Left ventricle myocardium inferior (tissue), 1 donor: Measurements from ENCODE around the gene POLR1H. TPM values are rescaled to one million over a fixed set of nuclear protein-coding genes. Genes with fewer than 3 reads are reported as not detected.

Experiments used
- DNase-seq: peaks from one replicate; pipeline ENCODE4 v3.0.0-alpha.2; 2020
- H3K27ac ChIP-seq: fragments of 200-600 bp; replicated peaks from 2 replicates; pipeline ENCODE4 v1.8.0; 2021
- H3K27me3 ChIP-seq: fragments of 200-600 bp; 2 replicates; pipeline ENCODE4 v1.8.0; 2021; ENCODE audit warnings: low read depth
- H3K36me3 ChIP-seq: fragments of 200-600 bp; 2 replicates; pipeline ENCODE4 v1.8.0; 2021
- H3K4me1 ChIP-seq: fragments of 200-600 bp; 2 replicates; pipeline ENCODE4 v1.8.0; 2021
- H3K4me3 ChIP-seq: fragments of 200-600 bp; 2 replicates; pipeline ENCODE4 v1.8.0; 2021; ENCODE audit warnings: mild to moderate bottlenecking, moderate library complexity
- H3K9me3 ChIP-seq: fragments of 200-600 bp; replicated peaks from 2 replicates; pipeline ENCODE4 v1.8.0; 2021
- CTCF ChIP-seq: fragments of 200-600 bp; IDR thresholded peaks from 2 replicates; pipeline ENCODE4 v1.8.0; 2021; ENCODE audit warnings: antibody characterized with exemption, mild to moderate bottlenecking, borderline replicate concordance
- intact Hi-C: fragments of 100-400 bp; cut with micrococcal nuclease; formaldehyde crosslinking; loops from one replicate; pipeline ENCODE4 v1.11.0; 2022
- total RNA-seq: library from RNA; stranded (reverse); fragmentation: NEBNext Ultra II Directional; extraction: Animal tissue kit (Norgen Biotek cat#: 25700); gene quantifications from one replicate; pipeline ENCODE4 v1.2.1, GENCODE V29; 2021
- donor health status: DM: no; HTN: yes; CAD: no; lungs with severe emphysema.

POLR1H gene
- total RNA-seq, 1 donor from 2014 or later = 17.5 TPM

- DNase-seq = peak; percentile 93
- Histone ChIP-seq H3K9me3 (no peaks in the 10 kb centered on the region), H3K4me1 (peaks cover 36% of the 10 kb centered on the region), H3K36me3 (no peaks in the 10 kb centered on the region), H3K4me3 (peak overlapping the region; percentile 65), H3K27me3 (peaks cover 71% of the 10 kb centered on the region), H3K27ac (peak overlapping the region; percentile 76)
- intact Hi-C loops = loop anchor here (2.0 kb wide), 1 partner anchor 35 kb away; the partner anchor contains the start of gene PPP1R11
- TF ChIP-seq CTCF = peak; percentile 17
Measured at GRCh38 chr6:30101444-30102413, 40.7 kb downstream of the POLR1H start.

- peak; percentile 31 for DNase-seq
- H3K27me3 ChIP-seq = peaks cover 71% of the 10 kb centered on the region
- peak overlapping the region; percentile 65 for H3K4me3 ChIP-seq
- no peaks in the 10 kb centered on the region for H3K36me3 ChIP-seq
- peak overlapping the region; percentile 76 for H3K27ac ChIP-seq
- intact Hi-C loops = loop anchor here (2.0 kb wide), 1 partner anchor 36 kb away; the partner anchor contains the start of gene PPP1R11
- peaks cover 36% of the 10 kb centered on the region for H3K4me1 ChIP-seq
- TF ChIP-seq CTCF = no peak
- H3K9me3 ChIP-seq = no peaks in the 10 kb centered on the region
Measured at GRCh38 chr6:30102414-30102969, 41.4 kb downstream of the POLR1H start.

GRCh38 chr6:30102970-30103871, 42.2 kb downstream of the POLR1H start:
- peaks cover 69% of the 10 kb centered on the region for H3K27me3 ChIP-seq
- H3K4me3 ChIP-seq = peak overlapping the region; percentile 65
- H3K36me3 ChIP-seq = no peaks in the 10 kb centered on the region
- peak; percentile 92 for TF ChIP-seq CTCF
- peak; percentile 85 for DNase-seq
- intact Hi-C loops = loop anchor here (2.0 kb wide), 1 partner anchor 36 kb away; the partner anchor contains the start of gene PPP1R11
- no peaks in the 10 kb centered on the region for H3K9me3 ChIP-seq
- peak overlapping the region; percentile 76 for H3K27ac ChIP-seq
- H3K4me1 ChIP-seq = peaks cover 36% of the 10 kb centered on the region

- Histone ChIP-seq H3K9me3 (no peaks in the 10 kb centered on the region), H3K36me3 (no peaks in the 10 kb centered on the region), H3K4me3 (peak overlapping the region; percentile 65), H3K27ac (no peak overlapping the region), H3K4me1 (peaks cover 36% of the 10 kb centered on the region), H3K27me3 (peaks cover 69% of the 10 kb centered on the region)
- intact Hi-C loops = loop anchor here (2.0 kb wide), 1 partner anchor 37 kb away; the partner anchor contains the start of gene PPP1R11
- no peak for DNase-seq
- TF ChIP-seq CTCF = no peak
Measured at GRCh38 chr6:30103872-30104179, 42.8 kb downstream of the POLR1H start.

GRCh38 chr6:30104661-30105060, 43.6 kb downstream of the POLR1H start:
- TF ChIP-seq CTCF = no peak
- H3K4me1 ChIP-seq = peaks cover 36% of the 10 kb centered on the region
- intact Hi-C loops = no loop called here
- no peaks in the 10 kb centered on the region for H3K9me3 ChIP-seq
- H3K36me3 ChIP-seq = no peaks in the 10 kb centered on the region
- no peak for DNase-seq
- H3K27me3 ChIP-seq = peaks cover 69% of the 10 kb centered on the region
- no peak overlapping the region for H3K27ac ChIP-seq
- H3K4me3 ChIP-seq = no peak overlapping the region
